ENCODE measurements around the gene RD3L.

DNA sequence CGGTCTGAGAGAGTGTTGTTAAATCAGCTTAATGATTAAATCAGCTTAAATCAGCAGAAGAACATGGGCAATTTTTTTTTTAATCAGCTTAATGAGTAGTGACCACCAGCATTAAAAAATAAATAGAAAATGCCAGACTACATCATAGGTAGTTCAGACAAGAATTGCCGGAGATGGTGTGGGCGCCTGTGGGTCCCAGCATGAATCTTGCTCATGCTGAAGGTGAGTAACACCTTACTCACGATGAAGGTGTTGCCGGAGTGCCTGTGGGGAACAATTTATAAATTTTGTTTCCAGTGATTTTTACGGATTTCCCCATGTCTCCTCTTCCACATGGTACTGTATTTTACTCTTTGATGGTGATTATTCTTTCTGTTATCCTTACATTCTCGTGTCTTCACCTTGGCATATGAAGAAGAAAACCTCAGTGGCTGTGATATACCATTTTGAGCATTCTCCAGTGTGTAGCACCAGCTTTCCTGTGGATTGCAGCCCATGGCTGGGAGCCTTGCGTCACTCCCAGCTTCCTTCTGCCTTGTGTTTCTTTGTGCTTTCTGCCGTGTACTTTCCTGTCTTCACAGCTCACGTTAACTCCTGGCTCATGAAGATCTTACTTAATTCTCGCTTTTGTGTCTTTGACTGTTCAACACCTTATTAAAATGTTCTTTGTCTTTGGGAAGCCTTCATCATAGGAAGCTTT is 9.4 kb downstream of the RD3L start:
- TF ChIP-seq, protein P1, sequence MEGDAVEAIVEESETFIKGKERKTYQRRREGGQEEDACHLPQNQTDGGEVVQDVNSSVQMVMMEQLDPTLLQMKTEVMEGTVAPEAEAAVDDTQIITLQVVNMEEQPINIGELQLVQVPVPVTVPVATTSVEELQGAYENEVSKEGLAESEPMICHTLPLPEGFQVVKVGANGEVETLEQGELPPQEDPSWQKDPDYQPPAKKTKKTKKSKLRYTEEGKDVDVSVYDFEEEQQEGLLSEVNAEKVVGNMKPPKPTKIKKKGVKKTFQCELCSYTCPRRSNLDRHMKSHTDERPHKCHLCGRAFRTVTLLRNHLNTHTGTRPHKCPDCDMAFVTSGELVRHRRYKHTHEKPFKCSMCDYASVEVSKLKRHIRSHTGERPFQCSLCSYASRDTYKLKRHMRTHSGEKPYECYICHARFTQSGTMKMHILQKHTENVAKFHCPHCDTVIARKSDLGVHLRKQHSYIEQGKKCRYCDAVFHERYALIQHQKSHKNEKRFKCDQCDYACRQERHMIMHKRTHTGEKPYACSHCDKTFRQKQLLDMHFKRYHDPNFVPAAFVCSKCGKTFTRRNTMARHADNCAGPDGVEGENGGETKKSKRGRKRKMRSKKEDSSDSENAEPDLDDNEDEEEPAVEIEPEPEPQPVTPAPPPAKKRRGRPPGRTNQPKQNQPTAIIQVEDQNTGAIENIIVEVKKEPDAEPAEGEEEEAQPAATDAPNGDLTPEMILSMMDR (IDR thresholded peaks at IDR 0.05) = no peak
- TF ChIP-seq EP300 (IDR thresholded peaks at IDR 0.05) (no peak), POLR2A (IDR thresholded peaks at IDR 0.05) (no peak)

All from tibial nerve (tissue), 4 donors.